DMS53 treated with DMSO at 0.1 percent for 48 hours (cell line): ENCODE data around the gene IGDCC3.

Experiments
- DNase-seq: peaks from one replicate; lab custom pipeline; 2025; ENCODE audit not compliant: unreplicated experiment; lab: John Stamatoyannopoulos, UW

IGDCC3 gene

GRCh38 chr15:65302061-65302460 lies 75.7 kb downstream of the IGDCC3 start:
- no peak for DNase-seq

DNA sequence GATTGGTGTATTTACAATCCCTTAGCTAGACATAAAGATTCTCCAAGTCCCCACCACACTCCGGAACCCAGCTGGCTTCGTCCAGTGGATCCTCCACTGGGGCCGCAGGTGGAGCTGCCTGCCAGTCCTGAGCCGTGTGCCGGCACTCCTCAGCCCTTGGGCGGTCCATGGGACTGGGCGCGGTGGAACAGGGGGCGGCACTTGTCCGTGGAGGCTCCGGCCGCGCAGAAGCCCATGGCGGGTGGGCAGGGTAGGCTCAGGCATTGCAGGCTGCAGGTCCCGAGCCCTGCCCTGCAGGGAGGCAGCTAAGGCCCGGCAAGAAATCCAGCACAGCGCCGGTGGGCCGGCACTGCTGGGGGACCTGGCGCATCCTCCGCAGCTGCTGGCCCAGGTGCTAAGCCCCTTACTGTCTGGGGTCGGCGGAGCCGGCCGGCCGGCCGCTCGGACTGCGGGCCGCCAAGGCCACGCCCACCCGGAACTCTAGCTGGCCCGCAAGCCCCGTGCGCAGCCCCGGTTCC lies 76.8 kb downstream of the IGDCC3 start:
- no peak for DNase-seq

DNA sequence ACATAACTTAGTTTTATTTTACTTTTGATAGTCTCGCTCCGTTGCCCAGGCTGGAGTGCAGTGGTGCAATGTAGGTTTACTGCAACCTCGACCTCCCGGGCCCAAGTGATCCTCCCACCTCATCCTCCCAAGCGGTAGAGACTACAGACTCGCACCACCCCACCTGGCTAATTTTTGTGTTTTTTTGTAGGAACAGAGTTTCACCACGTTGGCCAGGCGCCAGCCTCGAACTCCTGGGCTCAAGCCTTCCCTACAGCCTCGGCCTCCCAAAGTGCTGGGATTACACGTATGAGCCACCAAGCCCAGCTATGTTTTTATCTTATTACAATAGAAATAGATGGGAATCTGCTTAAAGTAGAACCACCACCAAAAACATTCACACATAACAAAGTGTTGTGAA lies 79.1 kb downstream of the IGDCC3 start:
- no peak for DNase-seq

DNA sequence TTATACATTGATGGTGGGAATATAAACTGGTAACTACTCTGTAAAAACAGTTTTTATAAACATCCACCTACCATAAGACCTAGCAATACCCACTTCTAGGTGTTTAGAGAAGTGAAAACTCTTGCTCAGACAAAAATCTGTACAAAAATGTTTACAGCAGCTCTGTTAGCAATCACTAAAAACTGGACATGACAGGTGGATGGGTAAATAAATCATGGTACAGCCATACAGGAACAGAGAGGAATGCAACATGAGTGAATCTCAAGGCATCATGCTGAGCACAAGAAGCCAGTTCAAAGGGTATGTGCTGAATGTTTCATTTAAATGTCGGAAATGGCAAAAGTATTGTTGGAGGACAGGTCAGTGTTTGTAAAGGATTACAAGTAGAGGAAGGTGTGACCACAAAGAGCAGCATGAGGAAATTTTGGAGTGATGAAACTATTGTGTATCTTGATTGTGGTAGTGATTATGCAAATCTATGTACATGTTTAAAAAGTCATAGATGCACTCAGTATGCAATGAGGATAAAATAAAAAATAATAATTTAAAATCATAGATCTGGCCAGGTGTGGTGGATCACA lies 84.8 kb downstream of the IGDCC3 start:
- no peak for DNase-seq

- no peak for DNase-seq
Observed at GRCh38 chr15:65290228-65290627, 87.6 kb downstream of the IGDCC3 start.

DNA sequence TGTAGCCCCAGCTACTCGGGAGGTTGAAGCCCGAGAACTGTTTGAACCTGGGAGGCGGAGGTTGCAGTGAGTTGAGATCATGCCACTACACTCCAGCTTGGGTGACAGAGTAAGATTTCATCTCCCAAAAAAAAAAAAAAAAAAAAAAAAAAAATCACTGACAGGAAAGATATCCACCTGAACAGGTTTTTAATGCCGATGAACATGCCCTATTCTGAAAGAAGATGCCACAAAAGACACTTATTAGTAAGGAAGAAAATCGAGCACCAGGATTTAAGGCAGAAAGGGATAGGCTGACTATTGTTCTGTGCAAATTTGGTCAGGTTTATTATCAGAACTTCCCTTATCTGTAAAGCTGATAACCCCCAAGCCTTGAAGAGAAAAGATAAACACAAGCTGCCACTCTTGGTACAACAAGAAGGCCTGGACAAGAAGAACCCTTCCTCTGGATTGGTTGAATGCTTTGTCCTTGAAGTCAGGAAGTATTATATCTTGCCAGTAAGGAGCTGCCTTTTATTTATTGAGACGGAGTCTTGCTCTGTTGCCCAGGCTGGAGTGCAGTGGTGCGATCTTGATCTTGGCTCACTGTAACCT lies 88.4 kb downstream of the IGDCC3 start:
- DNase-seq = no peak

DNA sequence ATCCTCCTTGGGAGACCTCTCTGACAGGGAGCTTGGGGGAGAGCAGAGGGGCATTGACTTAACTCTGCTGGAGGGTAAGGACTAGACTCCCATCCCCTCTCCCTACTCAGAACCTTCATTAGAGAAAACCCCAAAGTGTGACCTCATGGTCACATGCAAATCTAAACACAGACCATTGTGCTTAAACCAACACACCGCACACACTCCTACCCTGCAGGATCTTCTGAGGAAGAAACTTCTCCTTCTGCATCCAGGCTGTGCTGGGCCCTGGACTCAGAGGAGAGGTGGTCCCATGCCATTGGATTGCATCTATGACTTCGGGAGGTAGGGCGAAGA lies 90.3 kb downstream of the IGDCC3 start:
- no peak for DNase-seq

- DNase-seq = peak; percentile 68
Observed at GRCh38 chr15:65286704-65287519, 90.9 kb downstream of the IGDCC3 start, which contains the start of gene PARP16. TSS of gene PARP16 (minus strand) at chr15:65286883. CDS start at chr15:65286426, 457 bp downstream.

GRCh38 chr15:65286069-65286703 lies 91.6 kb downstream of the IGDCC3 start:
- DNase-seq = peak; percentile 38

- DNase-seq = no peak
Observed at GRCh38 chr15:65285291-65286068, 92.3 kb downstream of the IGDCC3 start.

- no peak for DNase-seq
Observed at GRCh38 chr15:65278480-65278879, 99.3 kb downstream of the IGDCC3 start.
